Measurements from ENCODE around the gene NPY4R.
"Not testable (repeated sequence)": the region's sequence is repeated elsewhere in the genome, so short reads cannot be mapped to it uniquely, and the experiment has no call there.

Gene NPY4R

GRCh38 chr10:46465765-46466164 is at the start of gene NPY4R:
TSS of gene NPY4R (minus strand) at chr10:46465958. CDS start at chr10:46462635, 3,323 bp downstream.
- not testable (repeated sequence) for H3K27ac ChIP-seq; H3K4me3 ChIP-seq; DNase-seq (ENCODE audit: low spot score)

- no peak for TF ChIP-seq CTCF (IDR thresholded peaks at IDR 0.05)
- no peak for DNase-seq (ENCODE audit: low spot score)
- H3K27ac ChIP-seq = no peak overlapping the region
- no peak overlapping the region for H3K4me3 ChIP-seq
These were observed 49.6 kb upstream of the NPY4R start for GRCh38 chr10:46515366-46515765.

- H3K4me3 ChIP-seq = no peak overlapping the region
- H3K27ac ChIP-seq = no peak overlapping the region
- no peak for TF ChIP-seq CTCF (IDR thresholded peaks at IDR 0.05)
- DNase-seq (ENCODE audit: low spot score) = no peak
These were observed 49.1 kb upstream of the NPY4R start for GRCh38 chr10:46514899-46515298.

- no peak for TF ChIP-seq CTCF (IDR thresholded peaks at IDR 0.05)
- no peak for DNase-seq (ENCODE audit: low spot score)
- no peak overlapping the region for H3K4me3 ChIP-seq
- no peak overlapping the region for H3K27ac ChIP-seq
These were observed 48.7 kb upstream of the NPY4R start for GRCh38 chr10:46514431-46514861.

- not testable (repeated sequence) for DNase-seq (ENCODE audit: low spot score); H3K4me3 ChIP-seq; H3K27ac ChIP-seq
These were observed 47.6 kb upstream of the NPY4R start for GRCh38 chr10:46513333-46513732.

GRCh38 chr10:46512725-46513124 is 47.0 kb upstream of the NPY4R start:
- H3K4me3 ChIP-seq; H3K27ac ChIP-seq; DNase-seq (ENCODE audit: low spot score): not testable (repeated sequence)

GRCh38 chr10:46512002-46512401 is 46.2 kb upstream of the NPY4R start:
- H3K4me3 ChIP-seq; H3K27ac ChIP-seq; DNase-seq (ENCODE audit: low spot score): not testable (repeated sequence)

- not testable (repeated sequence) for H3K4me3 ChIP-seq; DNase-seq (ENCODE audit: low spot score); H3K27ac ChIP-seq
These were observed 34.2 kb upstream of the NPY4R start for GRCh38 chr10:46499990-46500389.

GRCh38 chr10:46498985-46499703 is 33.4 kb upstream of the NPY4R start:
- H3K4me3 ChIP-seq; H3K27ac ChIP-seq; DNase-seq (ENCODE audit: low spot score): not testable (repeated sequence)

GRCh38 chr10:46497878-46498277 is 32.1 kb upstream of the NPY4R start:
- DNase-seq (ENCODE audit: low spot score); H3K4me3 ChIP-seq; H3K27ac ChIP-seq: not testable (repeated sequence)

- DNase-seq (ENCODE audit: low spot score); H3K27ac ChIP-seq; H3K4me3 ChIP-seq: not testable (repeated sequence)
These were observed 31.6 kb upstream of the NPY4R start for GRCh38 chr10:46497401-46497800.

GRCh38 chr10:46491364-46492114 is 25.8 kb upstream of the NPY4R start:
- H3K27ac ChIP-seq; DNase-seq (ENCODE audit: low spot score); H3K4me3 ChIP-seq: not testable (repeated sequence)

- not testable (repeated sequence) for H3K27ac ChIP-seq; DNase-seq (ENCODE audit: low spot score); H3K4me3 ChIP-seq
These were observed 24.5 kb upstream of the NPY4R start for GRCh38 chr10:46490285-46490684.

GRCh38 chr10:46486459-46486858 is 20.7 kb upstream of the NPY4R start:
- H3K27ac ChIP-seq; H3K4me3 ChIP-seq; DNase-seq (ENCODE audit: low spot score): not testable (repeated sequence)

GRCh38 chr10:46474746-46475320 is 9.1 kb upstream of the NPY4R start:
- DNase-seq (ENCODE audit: low spot score); H3K4me3 ChIP-seq: not testable (repeated sequence)

More at GRCh38 chr10:46474746-46475320, 9.1 kb upstream of the NPY4R start:
- not testable (repeated sequence) for H3K27ac ChIP-seq
